Astrocyte (in vitro differentiated cells and primary cell): ENCODE results near the gene SRRM1. TPM values are rescaled to one million over a fixed set of nuclear protein-coding genes. Genes with fewer than 3 reads are reported as not detected.

ENCODE experiments used
- DNase-seq: peaks from one replicate; pipeline ENCODE4 v3.0.0-alpha.2; 2010; ENCODE audit warnings: low read depth
- FAIRE-seq: peaks from 2 replicates; lab custom pipeline; 2011; peaks lifted over from hg19 to GRCh38; lab: Jason Lieb, UNC
- H2AFZ ChIP-seq: 2 replicates; pipeline ENCODE4 v1.6.0; 2012; ENCODE audit warnings: low read depth, low read length, inconsistent platforms
- H3K27ac ChIP-seq: 2 replicates; pipeline ENCODE4 v1.5.1; 2011; ENCODE audit warnings: low read depth, low read length, inconsistent platforms
- H3K27me3 ChIP-seq: 2 replicates; pipeline ENCODE4 v1.6.0; 2011; ENCODE audit warnings: low read length, inconsistent platforms; ENCODE audit not compliant: insufficient read depth
- H3K36me3 ChIP-seq: 2 replicates; pipeline ENCODE4 v1.5.1; 2011; ENCODE audit warnings: low read length, inconsistent platforms; ENCODE audit not compliant: insufficient read depth
- H3K4me1 ChIP-seq: 2 replicates; pipeline ENCODE4 v1.5.1; 2011; ENCODE audit warnings: low read length, inconsistent platforms; ENCODE audit not compliant: insufficient read depth
- H3K4me2 ChIP-seq: 2 replicates; pipeline ENCODE4 v1.6.0; 2012; ENCODE audit warnings: low read length, inconsistent platforms
- H3K4me3 ChIP-seq: 2 replicates; pipeline ENCODE4 v1.5.1; 2011; ENCODE audit warnings: low read depth, mild to moderate bottlenecking, low read length, inconsistent platforms; ENCODE audit not compliant: insufficient read depth
- H3K79me2 ChIP-seq: 2 replicates; pipeline ENCODE4 v1.6.0; 2012; ENCODE audit warnings: mild to moderate bottlenecking, low read length, inconsistent platforms; ENCODE audit not compliant: insufficient read depth
- H3K9ac ChIP-seq: 2 replicates; pipeline ENCODE4 v1.6.0; 2012; ENCODE audit warnings: mild to moderate bottlenecking, low read length, inconsistent platforms
- H3K9me3 ChIP-seq: 2 replicates; pipeline ENCODE4 v1.5.1; 2012; ENCODE audit warnings: low read depth, mild to moderate bottlenecking, low read length, inconsistent platforms; ENCODE audit not compliant: insufficient read depth
- H4K20me1 ChIP-seq: 2 replicates; pipeline ENCODE4 v1.6.0; 2012; ENCODE audit warnings: low read length, inconsistent platforms; ENCODE audit not compliant: insufficient read depth
- H3K27ac Mint-ChIP-seq: one replicate; pipeline ENCODE4 v1.8.0; 2021; ENCODE audit warnings: mild to moderate bottlenecking, mixed read lengths; ENCODE audit not compliant: unreplicated experiment
- H3K27me3 Mint-ChIP-seq: one replicate; pipeline ENCODE4 v1.8.0; 2021; ENCODE audit warnings: low read depth, mixed read lengths; ENCODE audit not compliant: unreplicated experiment
- H3K36me3 Mint-ChIP-seq: one replicate; pipeline ENCODE4 v1.8.0; 2021; ENCODE audit warnings: low read depth, mixed read lengths; ENCODE audit not compliant: unreplicated experiment
- H3K4me1 Mint-ChIP-seq: one replicate; pipeline ENCODE4 v1.8.0; 2021; ENCODE audit warnings: low read depth, mixed read lengths; ENCODE audit not compliant: unreplicated experiment
- H3K4me3 Mint-ChIP-seq: one replicate; pipeline ENCODE4 v1.8.0; 2021; ENCODE audit warnings: mild to moderate bottlenecking, moderate library complexity, mixed read lengths; ENCODE audit not compliant: unreplicated experiment
- H3K9me3 Mint-ChIP-seq: one replicate; pipeline ENCODE4 v1.8.0; 2021; ENCODE audit warnings: mild to moderate bottlenecking, mixed read lengths; ENCODE audit not compliant: unreplicated experiment
- EZH2 ChIP-seq: IDR thresholded peaks from 2 replicates; pipeline ENCODE4 v1.6.1; 2012; ENCODE audit warnings: mild to moderate bottlenecking, low read length, inconsistent platforms; ENCODE audit not compliant: insufficient read depth
- total RNA-seq: library from RNA; stranded (reverse); gene quantifications from 2 replicates; pipeline ENCODE4 v1.2.1, GENCODE V29; 2021
- TF ChIP-seq, protein P1 (sequence below): IDR thresholded peaks from 2 replicates; pipeline ENCODE4 v1.5.1; 2011; ENCODE audit warnings: low read depth, mild to moderate bottlenecking, inconsistent platforms, low read length, moderate library complexity; ENCODE audit not compliant: insufficient read depth

The SRRM1 gene
- total RNA-seq, 1 donor from 2014 or later: 138 TPM

DNA sequence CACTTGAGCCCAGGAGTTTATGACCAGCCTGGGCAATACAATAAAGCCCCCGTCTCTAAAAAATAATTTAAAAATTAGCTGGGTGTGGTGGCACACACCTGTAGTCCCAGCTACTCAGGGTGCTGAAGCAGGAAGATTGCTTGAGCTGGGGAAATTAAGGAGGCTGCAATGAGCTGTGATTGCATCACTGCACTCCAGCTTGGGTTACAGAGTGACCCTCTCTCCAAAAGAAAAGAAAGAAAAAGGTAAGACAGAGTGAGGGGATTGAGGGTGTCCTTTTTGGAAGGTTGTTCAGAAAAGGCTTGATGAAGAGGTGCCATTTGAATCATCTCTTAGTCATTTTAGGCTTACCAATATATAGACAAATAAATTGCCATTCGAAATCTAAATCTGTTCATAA lies 4.0 kb upstream of the SRRM1 start:
- FAIRE-seq (no peak), DNase-seq (no peak)
- H3K27me3 ChIP-seq: peaks cover 11% of the 10 kb centered on the region
- H3K36me3 ChIP-seq: no peaks in the 10 kb centered on the region
- H3K4me1 ChIP-seq: peaks cover 7% of the 10 kb centered on the region
- Mint-ChIP-seq H3K4me1 (peaks cover 10% of the 10 kb centered on the region), H3K4me3 (no peak overlapping the region), H3K9me3 (no peaks in the 10 kb centered on the region), H3K36me3 (no peaks in the 10 kb centered on the region), H3K27ac (no peak overlapping the region), H3K27me3 (peaks cover 3% of the 10 kb centered on the region)
- TF ChIP-seq EZH2: no peak
- TF ChIP-seq, protein P1, sequence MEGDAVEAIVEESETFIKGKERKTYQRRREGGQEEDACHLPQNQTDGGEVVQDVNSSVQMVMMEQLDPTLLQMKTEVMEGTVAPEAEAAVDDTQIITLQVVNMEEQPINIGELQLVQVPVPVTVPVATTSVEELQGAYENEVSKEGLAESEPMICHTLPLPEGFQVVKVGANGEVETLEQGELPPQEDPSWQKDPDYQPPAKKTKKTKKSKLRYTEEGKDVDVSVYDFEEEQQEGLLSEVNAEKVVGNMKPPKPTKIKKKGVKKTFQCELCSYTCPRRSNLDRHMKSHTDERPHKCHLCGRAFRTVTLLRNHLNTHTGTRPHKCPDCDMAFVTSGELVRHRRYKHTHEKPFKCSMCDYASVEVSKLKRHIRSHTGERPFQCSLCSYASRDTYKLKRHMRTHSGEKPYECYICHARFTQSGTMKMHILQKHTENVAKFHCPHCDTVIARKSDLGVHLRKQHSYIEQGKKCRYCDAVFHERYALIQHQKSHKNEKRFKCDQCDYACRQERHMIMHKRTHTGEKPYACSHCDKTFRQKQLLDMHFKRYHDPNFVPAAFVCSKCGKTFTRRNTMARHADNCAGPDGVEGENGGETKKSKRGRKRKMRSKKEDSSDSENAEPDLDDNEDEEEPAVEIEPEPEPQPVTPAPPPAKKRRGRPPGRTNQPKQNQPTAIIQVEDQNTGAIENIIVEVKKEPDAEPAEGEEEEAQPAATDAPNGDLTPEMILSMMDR: no peak
- no peak overlapping the region for H3K4me2 ChIP-seq
- H3K4me3 ChIP-seq: no peak overlapping the region
- H3K9me3 ChIP-seq: no peaks in the 10 kb centered on the region
- no peak overlapping the region for H3K9ac ChIP-seq
- peaks cover 8% of the 10 kb centered on the region for H4K20me1 ChIP-seq
- H3K79me2 ChIP-seq: peaks cover 15% of the 10 kb centered on the region
- no peak overlapping the region for H3K27ac ChIP-seq
- no peak overlapping the region for H2AFZ ChIP-seq

DNA sequence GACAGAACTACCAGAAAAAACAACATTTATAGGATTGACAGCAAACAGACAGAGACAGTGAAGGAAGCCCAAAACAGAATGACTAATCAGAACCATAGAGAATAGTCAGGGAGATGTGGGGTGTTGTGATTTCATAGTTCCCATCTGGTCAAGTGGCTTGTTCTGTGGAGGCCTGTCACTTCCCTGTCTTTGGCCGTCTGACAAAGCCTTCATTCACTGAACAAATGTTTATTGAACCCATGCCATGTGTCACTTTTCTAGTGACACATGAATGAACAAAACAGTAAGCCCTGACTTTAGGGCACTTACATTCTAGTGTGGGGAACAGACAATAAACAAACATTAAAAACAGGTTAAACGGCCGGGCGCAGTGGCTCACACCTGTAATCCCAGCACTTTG lies 3.2 kb upstream of the SRRM1 start:
- no peak overlapping the region for H3K4me3 ChIP-seq
- no peak for DNase-seq
- TF ChIP-seq, protein P1: no peak
- TF ChIP-seq EZH2: no peak
- peaks cover 11% of the 10 kb centered on the region for H3K27me3 ChIP-seq
- Mint-ChIP-seq H3K4me1 (peaks cover 14% of the 10 kb centered on the region), H3K27me3 (peaks cover 3% of the 10 kb centered on the region), H3K27ac (no peak overlapping the region), H3K9me3 (no peaks in the 10 kb centered on the region), H3K4me3 (no peak overlapping the region), H3K36me3 (no peaks in the 10 kb centered on the region)
- no peaks in the 10 kb centered on the region for H3K36me3 ChIP-seq
- H3K4me2 ChIP-seq: no peak overlapping the region
- no peak overlapping the region for H2AFZ ChIP-seq
- no peak overlapping the region for H3K27ac ChIP-seq
- H3K9ac ChIP-seq: no peak overlapping the region
- no peak for FAIRE-seq
- H3K79me2 ChIP-seq: peaks cover 23% of the 10 kb centered on the region
- no peaks in the 10 kb centered on the region for H3K9me3 ChIP-seq
- H4K20me1 ChIP-seq: peaks cover 15% of the 10 kb centered on the region
- peaks cover 15% of the 10 kb centered on the region for H3K4me1 ChIP-seq

DNA sequence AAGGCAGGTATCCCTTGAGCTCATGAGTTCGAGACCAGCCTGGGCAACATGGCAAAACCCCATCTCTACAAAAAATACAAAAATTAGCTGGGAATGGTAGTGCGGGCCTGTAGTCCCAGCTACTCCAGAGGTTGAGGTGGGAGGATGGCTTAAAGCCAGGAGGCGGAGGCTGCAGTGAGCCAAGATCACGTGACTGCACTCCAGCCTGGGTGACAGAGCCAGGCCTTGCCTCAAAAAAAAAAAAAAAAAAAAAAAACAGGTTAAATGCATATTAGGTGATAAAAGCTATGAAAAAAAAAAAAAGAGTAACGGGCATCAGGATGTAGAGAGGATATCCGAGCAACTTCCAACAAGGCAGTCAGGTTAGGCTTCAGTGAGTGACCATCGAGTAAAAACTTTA lies 2.8 kb upstream of the SRRM1 start:
- peaks cover 3% of the 10 kb centered on the region for H3K27me3 Mint-ChIP-seq
- H2AFZ ChIP-seq: no peak overlapping the region
- FAIRE-seq (no peak), DNase-seq (no peak)
- H3K27ac Mint-ChIP-seq: no peak overlapping the region
- no peaks in the 10 kb centered on the region for H3K9me3 Mint-ChIP-seq
- no peaks in the 10 kb centered on the region for H3K9me3 ChIP-seq
- H3K36me3 ChIP-seq: peaks cover 1% of the 10 kb centered on the region
- H3K36me3 Mint-ChIP-seq: no peaks in the 10 kb centered on the region
- no peak overlapping the region for H3K4me3 Mint-ChIP-seq
- peaks cover 11% of the 10 kb centered on the region for H3K27me3 ChIP-seq
- peaks cover 20% of the 10 kb centered on the region for H4K20me1 ChIP-seq
- no peak overlapping the region for H3K9ac ChIP-seq
- H3K4me1 ChIP-seq: peaks cover 17% of the 10 kb centered on the region
- TF ChIP-seq EZH2: no peak
- TF ChIP-seq, protein P1: no peak
- no peak overlapping the region for H3K4me2 ChIP-seq
- no peak overlapping the region for H3K27ac ChIP-seq
- H3K4me1 Mint-ChIP-seq: peaks cover 18% of the 10 kb centered on the region
- no peak overlapping the region for H3K4me3 ChIP-seq
- H3K79me2 ChIP-seq: peaks cover 27% of the 10 kb centered on the region
